GM12892 (cell line): ENCODE data around the gene TRIM56.
"Not testable (repeated sequence)": the region's sequence is repeated elsewhere in the genome, so short reads cannot be mapped to it uniquely, and the experiment has no call there.

Experiments
- DNase-seq: peaks from one replicate; pipeline ENCODE4 v3.0.0; 2011; ENCODE audit not compliant: insufficient read length
- FAIRE-seq: peaks from 2 replicates; lab custom pipeline; 2011; peaks lifted over from hg19 to GRCh38; lab: Jason Lieb, UNC
- POLR2A ChIP-seq: IDR thresholded peaks from 2 replicates; pipeline ENCODE4 v1.6.1; 2011; ENCODE audit warnings: low read depth, low read length, control low read depth
- POLR2AphosphoS5 ChIP-seq: IDR thresholded peaks from 2 replicates; pipeline ENCODE4 v1.6.1; 2011; ENCODE audit warnings: low read depth, low read length, control low read depth
- TAF1 ChIP-seq: IDR thresholded peaks from 2 replicates; pipeline ENCODE4 v1.6.1; 2011; ENCODE audit warnings: low read depth, mild to moderate bottlenecking, control low read depth, low read length, borderline replicate concordance

TRIM56 gene

DNA sequence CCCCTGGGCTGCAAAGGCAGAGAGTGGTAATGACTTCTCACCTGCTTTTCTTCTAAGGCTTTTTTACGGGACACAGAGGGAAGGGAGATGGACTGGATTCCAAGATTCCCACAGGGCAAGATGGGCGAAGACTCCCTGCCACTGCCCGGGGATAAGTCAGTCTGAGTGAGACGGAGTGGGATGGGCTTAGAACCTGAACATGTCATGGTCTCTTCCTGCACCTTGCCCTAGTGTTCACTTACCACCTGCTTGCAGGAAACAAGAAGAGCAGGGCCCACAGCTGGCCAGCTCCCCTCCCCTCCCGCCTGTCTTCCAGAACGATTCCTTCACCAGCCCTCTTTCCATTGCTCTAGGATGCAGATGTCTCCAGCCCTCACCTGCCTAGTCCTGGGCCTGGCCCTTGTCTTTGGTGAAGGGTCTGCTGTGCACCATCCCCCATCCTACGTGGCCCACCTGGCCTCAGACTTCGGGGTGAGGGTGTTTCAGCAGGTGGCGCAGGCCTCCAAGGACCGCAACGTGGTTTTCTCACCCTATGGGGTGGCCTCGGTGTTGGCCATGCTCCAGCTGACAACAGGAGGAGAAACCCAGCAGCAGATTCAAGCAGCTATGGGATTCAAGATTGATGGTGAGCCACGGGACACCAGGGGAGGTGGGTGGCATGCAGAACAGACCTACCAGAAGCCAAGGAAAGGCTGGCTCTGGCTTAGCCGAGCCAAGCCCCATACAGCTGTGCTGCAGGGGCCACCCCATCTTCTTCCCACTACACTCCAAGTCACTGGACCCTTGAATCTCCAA, 43.0 kb downstream of the TRIM56 start:
- DNase-seq: no peak
- TF ChIP-seq TAF1: no peak
- TF ChIP-seq POLR2A: no peak
- TF ChIP-seq POLR2AphosphoS5: no peak
- FAIRE-seq: no peak

DNA sequence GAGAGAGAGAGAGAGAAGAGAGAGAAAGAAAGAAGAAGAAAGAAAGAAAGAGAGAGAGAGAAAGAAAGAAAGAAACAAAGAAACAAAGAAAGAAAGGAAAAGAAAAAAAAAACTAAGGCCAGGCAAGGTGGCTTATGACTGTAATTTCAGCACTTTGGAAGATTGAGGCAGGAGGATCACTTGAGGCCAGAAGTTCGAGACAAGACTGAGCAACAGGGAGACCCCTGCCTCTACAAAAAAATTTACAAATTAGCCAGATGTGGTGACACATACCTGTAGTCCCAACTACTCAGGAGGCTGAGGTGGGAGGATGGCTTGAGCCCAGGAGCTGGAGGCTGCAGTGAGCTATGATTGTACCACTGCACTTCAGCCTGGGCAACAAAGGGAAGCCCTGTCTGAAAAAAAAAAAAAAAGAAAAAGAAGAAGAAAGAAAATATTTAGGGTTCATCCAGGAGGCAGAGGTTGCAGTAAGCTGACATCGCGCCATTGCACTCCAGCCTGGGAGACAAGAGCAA, 44.4 kb downstream of the TRIM56 start:
- no peak for TF ChIP-seq TAF1
- no peak for TF ChIP-seq POLR2AphosphoS5
- TF ChIP-seq POLR2A: no peak
- FAIRE-seq (no peak), DNase-seq (no peak)

DNA sequence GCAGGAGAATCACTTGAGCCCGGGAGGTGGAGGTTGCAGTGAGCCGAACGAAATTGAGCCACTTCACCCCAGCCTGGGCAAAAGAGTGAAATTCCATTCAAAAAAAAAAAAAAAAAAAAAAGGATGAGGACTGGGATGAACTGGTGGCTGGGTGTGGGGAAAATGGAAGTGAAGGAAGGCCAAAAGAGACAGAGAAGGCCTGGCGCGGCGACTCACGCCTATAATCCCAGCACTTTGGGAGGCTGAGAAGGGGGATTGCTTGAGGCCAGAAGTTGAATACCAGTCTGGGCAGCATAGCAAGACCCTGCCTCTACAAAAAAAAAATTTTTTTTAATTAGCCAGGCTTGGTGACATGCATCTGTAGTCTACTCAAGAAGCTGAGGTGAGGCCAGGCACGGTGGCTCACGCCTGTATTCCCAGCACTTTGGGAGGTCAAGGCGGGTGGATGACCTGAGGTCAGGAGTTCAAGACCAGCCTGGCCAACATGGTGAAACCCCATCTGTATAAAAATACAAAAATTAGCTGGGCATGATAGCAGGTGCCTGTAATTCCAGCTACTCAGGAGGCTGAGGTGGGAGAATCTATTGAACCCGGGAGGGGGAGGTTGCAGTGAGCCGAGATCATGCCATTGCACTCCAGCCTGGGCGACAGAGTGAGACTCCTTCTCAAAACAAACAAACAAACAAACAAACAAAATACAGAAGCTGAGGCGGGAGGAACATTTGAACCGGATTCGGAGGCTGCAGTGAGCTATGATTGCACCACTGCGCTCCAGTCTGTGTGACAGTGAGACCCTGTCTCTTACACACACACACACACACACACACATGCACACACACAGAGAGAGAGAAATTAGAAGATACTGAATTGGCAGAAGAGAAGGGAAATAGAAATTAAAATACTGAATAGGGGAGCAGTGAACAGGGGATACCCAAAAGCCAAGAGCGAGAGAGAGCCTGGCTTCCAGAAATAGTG, 47.6 kb downstream of the TRIM56 start:
- not testable (repeated sequence) for FAIRE-seq, DNase-seq

DNA sequence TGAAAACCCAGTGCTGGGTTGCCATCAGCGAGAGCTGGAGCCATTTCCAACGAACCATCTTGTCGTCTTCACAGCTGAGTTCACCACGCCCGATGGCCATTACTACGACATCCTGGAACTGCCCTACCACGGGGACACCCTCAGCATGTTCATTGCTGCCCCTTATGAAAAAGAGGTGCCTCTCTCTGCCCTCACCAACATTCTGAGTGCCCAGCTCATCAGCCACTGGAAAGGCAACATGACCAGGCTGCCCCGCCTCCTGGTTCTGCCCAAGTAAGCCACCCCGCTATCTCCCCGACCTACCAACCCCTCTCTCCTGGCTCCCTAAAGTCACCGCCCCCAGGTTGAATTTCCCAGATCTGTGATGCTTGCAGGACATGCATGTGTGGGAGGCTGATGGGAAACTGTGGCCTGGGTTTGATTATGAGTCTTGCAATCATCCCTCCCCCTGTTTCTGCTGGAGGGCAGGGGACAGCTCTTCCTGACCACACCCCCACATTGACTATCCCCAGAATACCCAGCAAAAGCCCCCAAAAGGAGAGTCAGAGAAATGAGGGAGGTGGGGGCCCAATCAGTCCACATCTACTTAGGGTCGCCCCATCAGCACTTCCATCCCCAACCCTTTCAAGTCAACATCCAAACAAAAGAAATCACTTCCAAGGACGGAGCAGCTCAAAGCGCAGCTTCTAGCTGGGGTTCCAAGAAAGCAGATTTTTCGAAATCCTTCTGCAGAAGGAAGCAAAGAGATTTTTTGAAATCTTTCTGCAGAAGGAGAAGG, 48.5 kb downstream of the TRIM56 start:
- FAIRE-seq (no peak), DNase-seq (no peak)
- TF ChIP-seq POLR2A: no peak
- TF ChIP-seq TAF1: no peak
- TF ChIP-seq POLR2AphosphoS5: no peak

DNA sequence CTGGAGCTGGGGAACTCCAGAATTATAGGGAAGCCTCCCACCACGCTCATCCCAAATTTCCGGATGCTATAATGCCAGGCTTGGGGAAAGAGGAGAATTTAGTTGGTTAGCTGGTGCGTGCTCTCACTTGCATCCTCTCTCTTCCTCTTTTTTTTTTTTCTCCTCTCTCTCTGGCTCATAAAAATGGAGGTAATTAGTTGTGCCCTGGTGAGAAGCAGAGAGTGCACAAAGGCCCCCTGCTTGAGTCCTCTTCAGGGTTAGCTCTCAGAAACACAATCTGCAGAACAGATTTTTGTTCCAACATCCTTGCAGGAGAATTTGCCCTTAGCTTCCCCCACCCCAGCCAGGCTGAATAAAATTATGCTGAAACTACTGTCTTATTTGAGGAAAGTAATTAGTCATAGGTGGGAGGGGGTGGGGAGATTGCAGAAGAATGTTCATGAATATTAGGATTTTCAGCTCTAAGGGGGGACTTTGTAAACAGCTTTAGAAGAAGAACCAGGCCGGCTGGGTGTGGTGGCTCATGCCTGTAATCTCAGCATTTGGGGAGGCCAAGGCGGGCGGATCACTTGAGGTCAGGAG, 49.2 kb downstream of the TRIM56 start:
- no peak for TF ChIP-seq POLR2AphosphoS5
- no peak for TF ChIP-seq POLR2A
- no peak for TF ChIP-seq TAF1
- DNase-seq (no peak), FAIRE-seq (no peak)

DNA sequence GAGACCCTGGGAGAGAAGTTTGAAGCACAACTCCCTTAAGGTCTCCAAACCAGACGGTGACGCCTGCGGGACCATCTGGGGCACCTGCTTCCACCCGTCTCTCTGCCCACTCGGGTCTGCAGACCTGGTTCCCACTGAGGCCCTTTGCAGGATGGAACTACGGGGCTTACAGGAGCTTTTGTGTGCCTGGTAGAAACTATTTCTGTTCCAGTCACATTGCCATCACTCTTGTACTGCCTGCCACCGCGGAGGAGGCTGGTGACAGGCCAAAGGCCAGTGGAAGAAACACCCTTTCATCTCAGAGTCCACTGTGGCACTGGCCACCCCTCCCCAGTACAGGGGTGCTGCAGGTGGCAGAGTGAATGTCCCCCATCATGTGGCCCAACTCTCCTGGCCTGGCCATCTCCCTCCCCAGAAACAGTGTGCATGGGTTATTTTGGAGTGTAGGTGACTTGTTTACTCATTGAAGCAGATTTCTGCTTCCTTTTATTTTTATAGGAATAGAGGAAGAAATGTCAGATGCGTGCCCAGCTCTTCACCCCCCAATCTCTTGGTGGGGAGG, 52.5 kb downstream of the TRIM56 start:
- FAIRE-seq: no peak
- TF ChIP-seq POLR2AphosphoS5 (no peak), TAF1 (no peak), POLR2A (no peak)
- no peak for DNase-seq

DNA sequence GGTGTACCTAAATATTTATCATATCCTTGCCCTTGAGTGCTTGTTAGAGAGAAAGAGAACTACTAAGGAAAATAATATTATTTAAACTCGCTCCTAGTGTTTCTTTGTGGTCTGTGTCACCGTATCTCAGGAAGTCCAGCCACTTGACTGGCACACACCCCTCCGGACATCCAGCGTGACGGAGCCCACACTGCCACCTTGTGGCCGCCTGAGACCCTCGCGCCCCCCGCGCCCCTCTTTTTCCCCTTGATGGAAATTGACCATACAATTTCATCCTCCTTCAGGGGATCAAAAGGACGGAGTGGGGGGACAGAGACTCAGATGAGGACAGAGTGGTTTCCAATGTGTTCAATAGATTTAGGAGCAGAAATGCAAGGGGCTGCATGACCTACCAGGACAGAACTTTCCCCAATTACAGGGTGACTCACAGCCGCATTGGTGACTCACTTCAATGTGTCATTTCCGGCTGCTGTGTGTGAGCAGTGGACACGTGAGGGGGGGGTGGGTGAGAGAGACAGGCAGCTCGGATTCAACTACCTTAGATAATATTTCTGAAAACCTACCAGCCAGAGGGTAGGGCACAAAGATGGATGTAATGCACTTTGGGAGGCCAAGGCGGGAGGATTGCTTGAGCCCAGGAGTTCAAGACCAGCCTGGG, 53.1 kb downstream of the TRIM56 start:
- FAIRE-seq (peak; percentile 87), DNase-seq (peak; percentile 46)
- TF ChIP-seq POLR2AphosphoS5 (no peak), TAF1 (no peak), POLR2A (no peak)

DNA sequence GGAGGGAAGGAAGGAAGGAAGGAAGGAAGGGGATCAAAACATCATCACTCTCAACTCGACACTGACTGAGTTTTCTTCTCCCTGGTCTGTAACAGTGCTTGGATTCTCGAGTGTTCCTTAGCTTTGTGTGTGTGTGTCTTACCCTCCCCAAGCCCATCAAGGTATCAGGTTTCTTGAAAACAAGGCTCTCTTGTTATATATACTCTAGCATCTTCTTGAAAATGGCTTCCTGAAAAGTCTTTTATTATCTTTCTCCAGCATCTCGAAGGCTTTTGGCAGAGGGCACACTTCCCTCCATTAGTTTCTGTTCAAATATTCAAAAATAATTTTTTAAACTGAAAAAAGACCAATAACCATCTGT, 55.0 kb downstream of the TRIM56 start:
- FAIRE-seq: no peak

DNA sequence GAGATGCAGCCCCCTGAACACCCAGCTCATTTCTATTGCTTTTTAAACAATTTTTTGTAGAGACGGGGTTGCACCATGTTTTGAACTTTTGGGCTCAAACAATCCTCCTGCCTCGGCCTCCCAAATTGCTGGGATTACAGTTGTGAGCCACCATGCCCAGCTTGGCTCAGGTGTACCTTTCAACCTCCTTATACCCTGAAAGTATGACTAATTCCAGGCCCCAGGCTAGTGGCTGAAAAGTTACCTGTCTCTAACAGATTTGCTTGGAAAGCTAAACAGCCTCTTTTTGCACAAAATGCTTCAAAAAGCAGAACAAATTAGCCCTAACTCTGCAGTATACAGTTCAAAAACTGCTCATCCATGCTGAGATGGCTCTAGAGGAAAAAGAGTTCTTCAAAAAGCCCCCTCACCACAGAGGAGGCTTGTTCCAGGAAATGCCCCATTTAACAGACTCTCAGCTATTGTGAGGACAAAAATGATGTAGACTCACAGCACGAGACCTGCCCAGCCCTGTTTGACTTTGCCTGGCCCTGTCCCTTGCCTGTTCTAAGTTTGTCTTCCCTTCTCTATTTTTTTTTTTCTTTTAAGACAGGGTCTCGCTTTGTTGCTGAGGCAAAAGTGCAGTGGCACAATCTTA, 55.6 kb downstream of the TRIM56 start:
- FAIRE-seq (no peak), DNase-seq (no peak)
- TF ChIP-seq TAF1: no peak

More for the DNA sequence above, 55.0 kb downstream of the TRIM56 start:
- TF ChIP-seq TAF1 (no peak), POLR2AphosphoS5 (no peak), POLR2A (no peak)
- no peak for DNase-seq
